LNCAP (cell line): ENCODE results near the gene CORO7.

ENCODE experiments used
- TF ChIP-seq, protein P1 (sequence below): fragments of 450-650 bp; IDR thresholded peaks from 2 replicates; pipeline ENCODE4 v1.5.1; 2017; ENCODE audit warnings: mild to moderate bottlenecking

The CORO7 gene

DNA sequence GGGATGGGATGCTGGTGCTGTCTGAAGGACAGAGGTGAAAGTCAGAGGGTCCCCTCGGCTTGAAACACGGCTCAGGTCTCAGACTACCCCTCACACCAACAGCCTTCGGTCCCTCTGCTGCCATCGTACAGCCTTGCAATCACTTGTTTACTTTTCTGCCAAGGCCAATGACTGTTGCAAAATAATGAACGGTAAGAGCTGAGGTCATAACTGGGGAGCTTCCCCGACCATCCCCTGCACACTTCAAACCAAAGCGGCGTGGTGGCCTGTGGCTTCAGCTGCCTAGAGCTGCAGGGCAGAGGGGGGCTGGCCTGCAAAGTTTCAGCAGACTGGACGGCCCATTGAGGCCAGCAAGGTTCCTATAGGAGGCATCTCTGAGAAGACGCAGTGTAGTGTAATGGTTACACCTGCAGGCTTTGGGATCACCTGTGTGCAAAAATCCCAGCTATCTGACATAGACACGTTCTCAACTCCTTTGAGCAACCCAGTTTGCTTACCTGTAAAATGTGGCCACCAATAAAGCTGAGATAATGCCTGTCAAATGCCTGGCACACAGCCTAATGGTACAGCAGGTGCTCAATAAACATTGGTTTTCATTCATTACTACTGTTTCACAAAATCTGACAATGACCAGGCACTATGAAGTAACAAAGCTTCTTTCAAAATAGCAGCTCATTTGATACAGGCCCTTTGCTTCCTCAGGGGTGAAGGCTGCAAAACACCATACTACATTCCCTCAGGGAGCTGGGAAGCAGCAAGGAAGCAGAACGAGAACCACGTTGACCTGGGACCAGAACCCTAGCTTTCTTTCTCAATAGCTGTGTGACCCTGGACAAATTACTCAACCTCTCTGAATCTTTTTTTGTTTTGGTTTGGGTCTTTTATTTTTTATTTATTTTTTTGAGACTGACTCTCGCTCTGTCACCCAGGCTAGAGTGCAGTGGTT, 70.3 kb downstream of the CORO7 start:
- TF ChIP-seq, protein P1, sequence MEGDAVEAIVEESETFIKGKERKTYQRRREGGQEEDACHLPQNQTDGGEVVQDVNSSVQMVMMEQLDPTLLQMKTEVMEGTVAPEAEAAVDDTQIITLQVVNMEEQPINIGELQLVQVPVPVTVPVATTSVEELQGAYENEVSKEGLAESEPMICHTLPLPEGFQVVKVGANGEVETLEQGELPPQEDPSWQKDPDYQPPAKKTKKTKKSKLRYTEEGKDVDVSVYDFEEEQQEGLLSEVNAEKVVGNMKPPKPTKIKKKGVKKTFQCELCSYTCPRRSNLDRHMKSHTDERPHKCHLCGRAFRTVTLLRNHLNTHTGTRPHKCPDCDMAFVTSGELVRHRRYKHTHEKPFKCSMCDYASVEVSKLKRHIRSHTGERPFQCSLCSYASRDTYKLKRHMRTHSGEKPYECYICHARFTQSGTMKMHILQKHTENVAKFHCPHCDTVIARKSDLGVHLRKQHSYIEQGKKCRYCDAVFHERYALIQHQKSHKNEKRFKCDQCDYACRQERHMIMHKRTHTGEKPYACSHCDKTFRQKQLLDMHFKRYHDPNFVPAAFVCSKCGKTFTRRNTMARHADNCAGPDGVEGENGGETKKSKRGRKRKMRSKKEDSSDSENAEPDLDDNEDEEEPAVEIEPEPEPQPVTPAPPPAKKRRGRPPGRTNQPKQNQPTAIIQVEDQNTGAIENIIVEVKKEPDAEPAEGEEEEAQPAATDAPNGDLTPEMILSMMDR, result no peak

DNA sequence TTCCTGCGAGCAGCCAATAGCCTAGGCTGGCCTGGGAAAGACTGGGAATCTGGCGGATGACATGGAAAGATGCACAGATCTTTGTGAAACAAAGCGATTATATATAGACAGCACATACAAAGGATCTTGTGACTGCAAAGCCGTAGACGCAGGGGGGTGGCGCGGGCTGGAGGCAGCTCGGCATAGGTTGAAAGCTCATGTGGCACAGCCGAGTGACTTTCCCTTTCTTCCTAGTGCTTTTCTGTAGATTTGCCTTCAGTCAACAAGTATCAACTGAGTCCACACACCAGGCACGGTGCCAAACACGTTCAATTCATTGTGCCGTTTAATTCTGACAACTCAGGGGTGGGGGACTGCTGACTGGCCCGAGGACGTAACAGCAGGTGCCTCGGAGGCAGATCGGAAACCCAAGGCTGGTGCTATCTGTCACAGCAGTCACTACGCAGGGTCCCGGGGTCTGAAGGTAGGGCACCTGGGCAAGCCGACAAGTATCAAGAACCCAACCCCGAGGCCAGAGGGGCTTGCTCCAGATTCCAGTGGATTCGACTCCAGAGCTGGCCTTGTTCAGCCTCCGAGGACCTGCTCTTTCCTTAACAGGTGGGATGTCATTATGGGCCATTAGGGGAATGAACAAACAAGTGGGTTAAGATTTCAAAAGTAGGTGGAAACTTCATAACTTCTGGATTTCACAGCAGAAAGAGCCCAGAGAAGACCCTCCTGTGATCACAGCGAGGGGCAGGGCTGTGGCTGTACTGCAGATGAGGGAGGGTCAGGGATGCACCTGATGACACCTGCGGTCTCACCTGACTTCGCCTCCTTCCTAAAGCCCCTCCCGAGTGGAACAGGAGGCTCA, 71.2 kb downstream of the CORO7 start:
- TF ChIP-seq, protein P1, result no peak

DNA sequence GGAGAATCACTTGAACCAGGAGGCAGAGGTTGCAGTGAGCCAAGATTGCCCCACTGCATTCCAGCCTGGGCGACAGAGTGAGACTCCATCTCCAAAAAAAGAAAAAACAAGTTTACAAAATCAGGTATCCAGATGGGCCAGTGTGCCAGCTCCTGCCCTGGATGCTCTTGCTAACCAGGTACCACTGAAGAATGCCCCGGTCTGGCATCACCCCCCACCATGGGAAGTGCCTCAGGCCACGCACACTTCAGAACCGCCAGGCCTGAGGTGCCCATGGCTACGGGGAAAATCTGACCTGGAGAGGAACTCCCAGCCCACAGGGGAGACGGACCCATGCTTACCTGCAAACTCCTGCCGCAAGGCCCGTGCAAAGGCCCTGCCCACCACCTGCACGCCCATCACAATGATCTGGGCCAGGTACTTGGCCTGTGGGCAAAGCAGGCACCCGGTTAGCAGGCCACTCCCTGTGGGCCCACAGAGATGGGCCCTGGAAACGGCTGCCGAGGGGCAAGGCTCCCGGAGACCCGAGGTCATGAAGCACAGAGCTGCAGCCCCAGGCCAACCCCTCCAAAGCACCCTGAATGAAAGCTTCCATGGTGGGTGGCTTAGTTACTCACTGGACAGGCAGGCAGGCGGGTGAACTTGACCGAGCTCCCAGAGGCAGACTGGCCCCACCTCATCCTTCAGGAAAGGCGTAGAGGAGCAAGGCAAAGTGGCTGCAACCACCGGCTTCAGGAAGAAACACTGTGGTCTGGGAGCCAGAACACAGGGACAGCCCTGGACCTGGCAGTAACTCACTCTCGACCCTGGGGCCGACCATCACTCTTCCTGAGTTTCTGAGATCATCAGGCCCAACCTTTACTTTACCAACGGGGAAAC, 73.3 kb downstream of the CORO7 start:
- TF ChIP-seq, protein P1, result no peak

DNA sequence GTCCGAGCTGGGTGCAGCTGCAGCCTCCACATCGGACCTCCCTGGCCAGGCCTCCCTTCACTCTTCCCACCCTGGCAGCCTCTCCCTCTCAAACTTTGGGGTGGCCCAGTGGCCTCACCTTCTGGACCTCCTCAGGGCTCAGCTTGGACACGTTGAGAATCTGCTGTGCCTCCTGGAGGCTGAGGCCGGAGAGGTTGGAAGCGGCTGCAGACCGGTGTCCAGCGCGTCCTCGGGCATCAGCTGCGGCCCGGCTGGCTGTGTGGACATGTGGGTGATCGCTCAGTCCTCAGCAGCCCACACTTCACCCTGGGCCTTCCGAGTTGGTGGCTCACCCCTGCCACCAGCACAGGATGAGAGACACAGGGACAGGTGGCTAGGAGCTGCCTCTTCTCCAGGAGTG, 75.1 kb downstream of the CORO7 start:
- TF ChIP-seq, protein P1, result no peak

DNA sequence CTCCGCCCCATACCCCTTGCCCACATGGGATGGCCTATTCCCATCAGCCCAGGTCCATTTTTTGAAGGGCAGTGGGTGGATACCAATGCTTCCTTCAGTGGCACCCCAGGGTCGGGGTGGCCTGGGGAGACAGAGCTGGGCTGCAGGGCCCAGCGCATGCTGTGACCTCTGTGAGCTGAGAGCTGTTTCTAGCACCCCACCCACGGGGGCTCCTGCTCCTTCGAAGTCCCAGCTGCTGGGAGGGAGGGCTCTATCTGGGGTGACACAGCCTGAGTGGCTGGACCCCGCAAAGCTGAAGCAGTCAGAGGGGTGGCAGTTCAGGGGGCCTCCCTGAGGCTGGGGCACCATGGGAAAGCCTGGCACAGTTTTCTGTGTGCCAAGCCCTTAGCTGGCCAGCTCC, 76.0 kb downstream of the CORO7 start:
- TF ChIP-seq, protein P1, result no peak

DNA sequence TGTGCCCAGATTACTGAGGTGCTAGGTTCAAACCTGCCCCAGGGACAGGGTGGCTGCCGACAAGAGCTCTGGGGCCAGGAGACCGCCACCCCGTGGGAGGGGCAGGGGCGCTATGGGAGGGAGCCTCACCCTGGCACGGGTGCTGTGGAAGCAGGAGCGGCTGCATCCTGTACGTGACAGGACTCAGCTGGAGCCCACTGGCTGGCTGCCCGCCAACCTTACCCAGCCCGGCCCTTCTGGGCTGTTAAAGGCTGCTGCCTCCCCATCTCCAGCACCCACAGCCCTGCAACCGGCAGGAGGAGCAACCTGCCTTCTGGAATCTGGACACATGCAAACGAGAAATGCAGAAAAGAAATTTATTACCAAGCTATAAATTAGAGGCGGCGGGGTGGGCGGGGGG, 76.5 kb downstream of the CORO7 start:
- TF ChIP-seq, protein P1, result no peak

DNA sequence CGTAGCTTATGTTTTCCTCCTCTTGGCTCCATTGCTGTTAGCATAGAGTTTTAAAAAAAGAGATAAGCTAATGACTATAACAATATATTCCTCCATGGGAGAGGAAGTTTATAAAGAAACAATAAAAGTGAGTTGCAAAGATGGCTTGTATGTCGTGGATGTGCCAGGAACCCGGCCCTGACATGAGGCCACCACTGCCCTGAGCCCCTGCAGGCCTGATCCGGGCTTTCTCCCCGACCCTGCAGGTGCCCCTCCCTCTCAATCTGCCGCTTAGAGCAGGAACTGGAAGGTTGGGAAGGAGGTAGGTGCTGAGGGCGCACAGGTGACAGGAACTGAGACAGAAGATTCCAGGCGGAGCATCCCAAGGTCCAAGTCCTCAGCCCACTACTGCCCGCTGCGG, 76.9 kb downstream of the CORO7 start:
- TF ChIP-seq, protein P1, result no peak
